ENCODE measurements around the gene MRPL20. TPM values are rescaled to one million over a fixed set of nuclear protein-coding genes. Genes with fewer than 3 reads are reported as not detected.

The MRPL20 gene
- total and polyA plus RNA-seq, 8 donors: 53.9 to 187 (median 111) TPM

DNA sequence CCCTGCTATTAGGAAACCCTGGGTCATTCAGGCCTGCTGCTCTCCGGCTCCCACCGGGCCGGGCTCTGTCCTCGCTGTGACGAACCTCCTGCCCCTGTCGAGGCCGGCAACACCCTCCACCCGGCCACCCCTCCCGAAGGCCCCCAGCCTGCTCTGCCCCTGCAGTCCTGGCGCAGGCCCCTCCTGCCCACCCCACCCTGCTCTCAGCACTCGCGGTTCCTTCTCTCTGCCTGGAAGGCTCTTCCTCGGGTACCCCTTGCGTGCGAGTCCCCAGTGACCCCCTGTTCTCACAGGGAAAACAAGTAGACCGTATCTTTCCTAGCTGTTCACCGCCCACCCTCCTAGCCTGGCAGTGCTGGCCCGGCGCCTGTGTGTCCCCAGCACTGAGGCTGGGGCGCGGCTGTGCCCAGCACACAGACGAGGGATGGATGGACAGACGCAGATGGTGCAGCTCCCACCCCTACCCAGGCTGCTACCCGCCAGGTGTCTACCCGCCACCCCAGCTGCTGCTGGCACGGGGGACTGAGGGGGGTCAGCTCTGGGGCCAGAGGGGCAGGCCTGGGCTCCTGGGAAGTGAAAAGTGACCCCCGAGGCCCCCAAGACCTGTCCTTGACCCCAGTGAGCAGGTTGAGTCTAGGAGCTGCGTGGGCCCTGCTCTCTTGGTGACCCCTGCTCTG lies 25.3 kb upstream of the MRPL20 start:
- H3K36me3 ChIP-seq: no peaks in the 10 kb centered on the region
- peak overlapping the region in 1 of 4 donors; percentile 64 for H3K4me3 ChIP-seq
- peaks cover 0 to 41% (median 7%) of the 10 kb centered on the region in 3 donors for H3K27me3 ChIP-seq
- H3K9me3 ChIP-seq: no peaks in the 10 kb centered on the region
- TF ChIP-seq POLR2AphosphoS5 (IDR thresholded peaks at IDR 0.05) (no peak), EP300 (IDR thresholded peaks at IDR 0.05) (no peak), POLR2A (IDR thresholded peaks at IDR 0.05) (no peak)
- TF ChIP-seq, protein P1, sequence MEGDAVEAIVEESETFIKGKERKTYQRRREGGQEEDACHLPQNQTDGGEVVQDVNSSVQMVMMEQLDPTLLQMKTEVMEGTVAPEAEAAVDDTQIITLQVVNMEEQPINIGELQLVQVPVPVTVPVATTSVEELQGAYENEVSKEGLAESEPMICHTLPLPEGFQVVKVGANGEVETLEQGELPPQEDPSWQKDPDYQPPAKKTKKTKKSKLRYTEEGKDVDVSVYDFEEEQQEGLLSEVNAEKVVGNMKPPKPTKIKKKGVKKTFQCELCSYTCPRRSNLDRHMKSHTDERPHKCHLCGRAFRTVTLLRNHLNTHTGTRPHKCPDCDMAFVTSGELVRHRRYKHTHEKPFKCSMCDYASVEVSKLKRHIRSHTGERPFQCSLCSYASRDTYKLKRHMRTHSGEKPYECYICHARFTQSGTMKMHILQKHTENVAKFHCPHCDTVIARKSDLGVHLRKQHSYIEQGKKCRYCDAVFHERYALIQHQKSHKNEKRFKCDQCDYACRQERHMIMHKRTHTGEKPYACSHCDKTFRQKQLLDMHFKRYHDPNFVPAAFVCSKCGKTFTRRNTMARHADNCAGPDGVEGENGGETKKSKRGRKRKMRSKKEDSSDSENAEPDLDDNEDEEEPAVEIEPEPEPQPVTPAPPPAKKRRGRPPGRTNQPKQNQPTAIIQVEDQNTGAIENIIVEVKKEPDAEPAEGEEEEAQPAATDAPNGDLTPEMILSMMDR (IDR thresholded peaks at IDR 0.05): no peak
- peaks cover 81 to 86% (median 84%) of the 10 kb centered on the region in 4 donors for H3K4me1 ChIP-seq
- DNase-seq: peak in 1 of 2 donors; percentile 64
- 42 to 58% (median 48%) methylated on average over 7 to 28 of the region's 28 CpGs for WGBS, 5 donors
- peak overlapping the region; percentile 90 to 96 (median 92) for H3K27ac ChIP-seq
- intact Hi-C loops (cut with DNase I; ENCODE audit: low total_unique reads): no loop called here

DNA sequence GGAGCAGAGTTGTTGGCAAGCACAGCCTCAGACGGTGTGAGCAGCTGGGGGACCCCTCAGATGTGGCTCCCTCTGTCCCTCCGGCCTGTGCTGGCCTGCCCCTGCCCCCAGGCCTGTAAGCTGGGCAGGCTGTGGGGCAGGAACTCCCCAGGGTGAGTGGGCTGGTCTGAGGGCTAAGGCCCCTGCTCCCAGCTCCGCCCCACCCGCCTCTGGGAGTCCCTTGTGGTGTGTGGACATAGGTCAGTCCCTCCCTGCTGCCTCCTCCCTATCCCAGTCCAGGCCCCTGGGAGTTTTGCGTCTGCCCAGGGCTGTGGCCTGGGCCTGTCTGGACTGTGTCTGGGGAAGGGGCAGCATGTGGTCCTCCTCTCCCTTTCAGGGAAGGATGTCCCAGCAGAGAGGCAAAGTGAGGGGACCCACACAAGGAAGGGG lies 24.8 kb upstream of the MRPL20 start:
- Histone ChIP-seq H3K4me3 (peak overlapping the region in 1 of 4 donors; percentile 11), H3K27ac (peak overlapping the region; percentile 90 to 96 (median 92)), H3K27me3 (peaks cover 0 to 45% (median 7%) of the 10 kb centered on the region in 3 donors), H3K9me3 (no peaks in the 10 kb centered on the region), H3K36me3 (no peaks in the 10 kb centered on the region), H3K4me1 (peaks cover 76 to 86% (median 80%) of the 10 kb centered on the region in 4 donors)
- TF ChIP-seq POLR2AphosphoS5 (IDR thresholded peaks at IDR 0.05): peak in 1 of 3 donors; percentile 63
- TF ChIP-seq POLR2A (IDR thresholded peaks at IDR 0.05): no peak
- TF ChIP-seq, protein P1 (IDR thresholded peaks at IDR 0.05): no peak
- no peak for TF ChIP-seq EP300 (IDR thresholded peaks at IDR 0.05)
- intact Hi-C loops (cut with DNase I; ENCODE audit: low total_unique reads): no loop called here
- WGBS, 5 donors: 6 to 43% (median 31%) methylated on average over 2 to 5 of the region's 5 CpGs
- peak; percentile 72 to 86 for DNase-seq

DNA sequence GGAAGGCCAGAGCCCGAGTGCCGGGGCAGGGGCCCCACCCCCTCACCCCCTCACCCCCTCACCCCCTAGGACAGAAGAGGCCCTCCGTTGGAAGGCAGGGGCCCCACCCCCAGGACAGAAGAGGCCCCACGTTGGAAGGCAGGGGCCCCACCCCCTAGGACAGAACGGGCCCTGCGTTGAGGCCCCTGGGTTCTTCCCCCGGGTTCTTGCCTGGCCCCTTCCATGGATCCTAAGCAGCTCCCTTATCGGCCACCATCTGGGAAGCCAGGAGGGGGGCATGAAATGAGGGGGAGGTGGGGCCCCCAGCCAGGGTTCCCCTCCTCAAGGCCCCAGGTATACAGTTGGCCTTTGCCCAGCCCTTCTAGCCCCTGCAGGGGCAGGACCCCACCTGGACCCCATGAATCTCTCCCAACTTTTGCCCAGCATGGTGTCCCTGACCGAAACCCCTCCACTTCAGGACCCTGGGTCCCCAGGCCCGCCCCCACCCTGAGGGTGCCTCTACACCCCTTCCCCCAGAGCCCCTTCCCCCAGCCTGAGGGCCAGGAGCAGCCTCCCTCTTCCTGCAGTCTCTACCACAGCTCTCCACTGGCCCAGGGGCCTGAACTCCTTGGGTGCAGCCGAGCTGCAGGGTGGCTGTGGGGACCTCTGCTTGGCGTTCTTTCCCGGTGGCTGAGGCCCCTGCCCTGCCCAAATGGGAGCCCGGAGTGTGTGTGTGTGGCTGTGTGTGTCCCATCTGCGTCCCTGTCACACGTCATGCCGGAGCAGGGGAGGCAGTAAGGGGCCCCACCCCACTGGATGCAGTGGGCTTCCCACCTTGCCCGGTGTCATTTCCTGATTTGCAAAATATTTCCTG lies 24.1 kb upstream of the MRPL20 start:
- Histone ChIP-seq H3K4me1 (peaks cover 69 to 86% (median 76%) of the 10 kb centered on the region in 4 donors), H3K36me3 (no peaks in the 10 kb centered on the region), H3K9me3 (no peaks in the 10 kb centered on the region), H3K27me3 (peaks cover 0 to 45% (median 9%) of the 10 kb centered on the region in 3 donors), H3K27ac (peak overlapping the region; percentile 90 to 96 (median 92)), H3K4me3 (peak overlapping the region in 1 of 4 donors; percentile 21)
- peak in 1 of 2 donors; percentile 78 for DNase-seq
- 31 to 45% (median 41%) methylated on average over 8 to 18 of the region's 18 CpGs for WGBS, 5 donors
- TF ChIP-seq, protein P1 (IDR thresholded peaks at IDR 0.05): no peak
- TF ChIP-seq EP300 (IDR thresholded peaks at IDR 0.05) (no peak), POLR2AphosphoS5 (IDR thresholded peaks at IDR 0.05) (no peak), POLR2A (IDR thresholded peaks at IDR 0.05) (no peak)
- intact Hi-C loops (cut with DNase I; ENCODE audit: low total_unique reads): no loop called here
